ENCODE data around the gene MARK4.

GRCh38 chr19:45306040-45306439 lies 55.0 kb downstream of the MARK4 start:
- TF ChIP-seq MAX (CRISPR knock-in tag; IDR thresholded peaks at IDR 0.05) (no peak), ESRRA (CRISPR knock-in tag; IDR thresholded peaks at IDR 0.05; ENCODE audit: borderline replicate concordance) (no peak), USF1 (CRISPR knock-in tag; IDR thresholded peaks at IDR 0.05) (no peak), TEAD4 (CRISPR knock-in tag; IDR thresholded peaks at IDR 0.05) (no peak)
- TF ChIP-seq, protein P1, sequence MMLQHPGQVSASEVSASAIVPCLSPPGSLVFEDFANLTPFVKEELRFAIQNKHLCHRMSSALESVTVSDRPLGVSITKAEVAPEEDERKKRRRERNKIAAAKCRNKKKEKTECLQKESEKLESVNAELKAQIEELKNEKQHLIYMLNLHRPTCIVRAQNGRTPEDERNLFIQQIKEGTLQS (CRISPR knock-in tag; conservative IDR thresholded peaks at IDR 0.05), result no peak
- TF ChIP-seq, protein P2, sequence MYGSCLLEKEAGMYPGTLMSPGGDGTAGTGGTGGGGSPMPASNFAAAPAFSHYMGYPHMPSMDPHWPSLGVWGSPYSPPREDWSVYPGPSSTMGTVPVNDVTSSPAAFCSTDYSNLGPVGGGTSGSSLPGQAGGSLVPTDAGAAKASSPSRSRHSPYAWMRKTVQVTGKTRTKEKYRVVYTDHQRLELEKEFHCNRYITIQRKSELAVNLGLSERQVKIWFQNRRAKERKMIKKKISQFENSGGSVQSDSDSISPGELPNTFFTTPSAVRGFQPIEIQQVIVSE (CRISPR knock-in tag; IDR thresholded peaks at IDR 0.05; ENCODE audit: borderline replicate concordance), result no peak
- TF ChIP-seq, protein P3, sequence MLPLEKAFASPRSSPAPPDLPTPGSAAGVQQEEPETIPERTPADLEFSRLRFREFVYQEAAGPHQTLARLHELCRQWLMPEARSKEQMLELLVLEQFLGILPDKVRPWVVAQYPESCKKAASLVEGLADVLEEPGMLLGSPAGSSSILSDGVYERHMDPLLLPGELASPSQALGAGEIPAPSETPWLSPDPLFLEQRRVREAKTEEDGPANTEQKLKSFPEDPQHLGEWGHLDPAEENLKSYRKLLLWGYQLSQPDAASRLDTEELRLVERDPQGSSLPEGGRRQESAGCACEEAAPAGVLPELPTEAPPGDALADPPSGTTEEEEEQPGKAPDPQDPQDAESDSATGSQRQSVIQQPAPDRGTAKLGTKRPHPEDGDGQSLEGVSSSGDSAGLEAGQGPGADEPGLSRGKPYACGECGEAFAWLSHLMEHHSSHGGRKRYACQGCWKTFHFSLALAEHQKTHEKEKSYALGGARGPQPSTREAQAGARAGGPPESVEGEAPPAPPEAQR (CRISPR knock-in tag; IDR thresholded peaks at IDR 0.05), result no peak
- TF ChIP-seq, protein P4, sequence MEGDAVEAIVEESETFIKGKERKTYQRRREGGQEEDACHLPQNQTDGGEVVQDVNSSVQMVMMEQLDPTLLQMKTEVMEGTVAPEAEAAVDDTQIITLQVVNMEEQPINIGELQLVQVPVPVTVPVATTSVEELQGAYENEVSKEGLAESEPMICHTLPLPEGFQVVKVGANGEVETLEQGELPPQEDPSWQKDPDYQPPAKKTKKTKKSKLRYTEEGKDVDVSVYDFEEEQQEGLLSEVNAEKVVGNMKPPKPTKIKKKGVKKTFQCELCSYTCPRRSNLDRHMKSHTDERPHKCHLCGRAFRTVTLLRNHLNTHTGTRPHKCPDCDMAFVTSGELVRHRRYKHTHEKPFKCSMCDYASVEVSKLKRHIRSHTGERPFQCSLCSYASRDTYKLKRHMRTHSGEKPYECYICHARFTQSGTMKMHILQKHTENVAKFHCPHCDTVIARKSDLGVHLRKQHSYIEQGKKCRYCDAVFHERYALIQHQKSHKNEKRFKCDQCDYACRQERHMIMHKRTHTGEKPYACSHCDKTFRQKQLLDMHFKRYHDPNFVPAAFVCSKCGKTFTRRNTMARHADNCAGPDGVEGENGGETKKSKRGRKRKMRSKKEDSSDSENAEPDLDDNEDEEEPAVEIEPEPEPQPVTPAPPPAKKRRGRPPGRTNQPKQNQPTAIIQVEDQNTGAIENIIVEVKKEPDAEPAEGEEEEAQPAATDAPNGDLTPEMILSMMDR (IDR thresholded peaks at IDR 0.05), result no peak
